COLO668 (cell line): ENCODE results near the gene FMO5.

Experiments used
- DNase-seq: peaks from one replicate; lab custom pipeline; 2025; ENCODE audit not compliant: unreplicated experiment; lab: John Stamatoyannopoulos, UW

The FMO5 gene

GRCh38 chr1:147225193-147225730, at the start of gene FMO5:
FMO5 (minus strand) TSS chr1:147225339; CDS start chr1:147225029, 310 bp downstream.
- DNase-seq: peak; percentile 38

GRCh38 chr1:147273409-147274336, 48.5 kb upstream of the FMO5 start:
- DNase-seq: peak; percentile 29

GRCh38 chr1:147272042-147272441, 46.9 kb upstream of the FMO5 start:
- no peak for DNase-seq

- DNase-seq: no peak
Measured at GRCh38 chr1:147270721-147271120, 45.6 kb upstream of the FMO5 start.

- DNase-seq: no peak
Measured at GRCh38 chr1:147267711-147268110, 42.6 kb upstream of the FMO5 start.

GRCh38 chr1:147266381-147266780, 41.2 kb upstream of the FMO5 start:
- no peak for DNase-seq

- DNase-seq: no peak
Measured at GRCh38 chr1:147264158-147264768, 39.1 kb upstream of the FMO5 start.

GRCh38 chr1:147260956-147261355, 35.8 kb upstream of the FMO5 start:
- DNase-seq: no peak

- peak; percentile 69 for DNase-seq
Measured at GRCh38 chr1:147252540-147252939, 27.4 kb upstream of the FMO5 start.

GRCh38 chr1:147247656-147248238, 22.6 kb upstream of the FMO5 start:
- no peak for DNase-seq

GRCh38 chr1:147246910-147247655, 21.9 kb upstream of the FMO5 start:
- no peak for DNase-seq

GRCh38 chr1:147246044-147246690, 21.0 kb upstream of the FMO5 start:
- DNase-seq: no peak

- DNase-seq: no peak
Measured at GRCh38 chr1:147245586-147246021, 20.5 kb upstream of the FMO5 start.

GRCh38 chr1:147245129-147245528, 20.0 kb upstream of the FMO5 start:
- DNase-seq: no peak

- DNase-seq: no peak
Measured at GRCh38 chr1:147243841-147244240, 18.7 kb upstream of the FMO5 start.

GRCh38 chr1:147243228-147243685, 18.1 kb upstream of the FMO5 start:
- peak; percentile 54 for DNase-seq

GRCh38 chr1:147242449-147243227, 17.5 kb upstream of the FMO5 start, which contains the start of gene CHD1L:
CHD1L (plus strand) TSS chr1:147242684; CDS start chr1:147242704, 20 bp downstream.
- DNase-seq: peak; percentile 99

- no peak for DNase-seq
Measured at GRCh38 chr1:147241934-147242448, 16.9 kb upstream of the FMO5 start.

- DNase-seq: peak; percentile 23
Measured at GRCh38 chr1:147240131-147240721, 15.1 kb upstream of the FMO5 start.
